GM12892 (cell line): Measurements from ENCODE around the gene ZNF366.

Experiments
- POLR2A ChIP-seq: IDR thresholded peaks from 2 replicates; pipeline ENCODE4 v1.6.1; 2011; ENCODE audit warnings: low read depth, low read length, control low read depth
- POLR2AphosphoS5 ChIP-seq: IDR thresholded peaks from 2 replicates; pipeline ENCODE4 v1.6.1; 2011; ENCODE audit warnings: low read depth, low read length, control low read depth

- no peak for TF ChIP-seq POLR2AphosphoS5
- TF ChIP-seq POLR2A, result no peak
Measured at GRCh38 chr5:72508241-72509170, 1.3 kb upstream of the ZNF366 start.
